Testis (tissue), 2 donors: ENCODE data around the gene DCTD.

Experiments used
- CTCF ChIP-seq, 3 experiments: fragments of 450-650 bp in 2 of 3; fragments of 200-600 bp in 1 of 3; sonication (generic) in 1 of 3; IDR thresholded peaks; one replicate each; pipeline ENCODE4 v1.5.1; 2016 to 2019; ENCODE audit warnings: antibody characterized with exemption in 3 of 3, mild to moderate bottlenecking in 2 of 3, moderate library complexity in 1 of 3
- POLR2A ChIP-seq: fragments of 450-650 bp; IDR thresholded peaks from one replicate; pipeline ENCODE4 v1.6.1; 2017; ENCODE audit warnings: antibody characterized with exemption, mild to moderate bottlenecking, moderate library complexity

DNA sequence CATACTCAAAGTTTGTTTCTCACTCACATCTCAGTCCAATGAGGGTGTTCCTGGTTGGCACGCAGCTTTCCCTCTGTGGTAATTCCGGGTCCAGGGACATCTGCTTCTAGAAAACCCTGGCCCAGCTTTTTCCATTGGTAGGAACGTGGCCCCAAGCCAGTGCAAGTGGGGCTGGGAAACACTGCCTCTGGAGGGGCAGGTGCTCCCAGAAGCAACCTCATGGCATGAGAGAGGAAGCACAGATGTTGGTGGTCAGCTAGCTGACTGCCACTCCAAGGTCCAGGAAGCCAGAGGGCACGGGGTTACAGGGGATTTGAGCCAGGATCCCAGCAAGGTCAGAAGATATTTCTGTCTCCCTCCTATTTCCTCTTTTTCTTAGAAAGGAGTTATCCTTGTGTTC, 47.5 kb downstream of the DCTD start:
- TF ChIP-seq CTCF (IDR thresholded peaks at IDR 0.05) (no peak), POLR2A (no peak)
